H1 (cell line): ENCODE data around the gene ATP11A. TPM values are rescaled to one million over a fixed set of nuclear protein-coding genes. Genes with fewer than 3 reads are reported as not detected.

Experiments
- ATF3 ChIP-seq: IDR thresholded peaks from 2 replicates; pipeline ENCODE4 v1.6.1; 2011; ENCODE audit warnings: low read depth, mild to moderate bottlenecking, low read length; ENCODE audit not compliant: insufficient read depth
- CBX5 ChIP-seq: fragments of 300-800, 300-1000 bp; sonication (generic); IDR thresholded peaks from 2 replicates; pipeline ENCODE4 v1.7.1; 2016; ENCODE audit warnings: antibody characterized with exemption, low read length, low read depth
- CBX8 ChIP-seq: fragments of 300-800, 300-1000 bp; sonication (generic); IDR thresholded peaks from 2 replicates; pipeline ENCODE4 v1.7.1; 2016; ENCODE audit warnings: low read depth, low read length, borderline replicate concordance
- CHD1 ChIP-seq: IDR thresholded peaks from 2 replicates; pipeline ENCODE4 v1.6.1; 2012; ENCODE audit warnings: low read depth, low read length, improper control_type of control experiment
- CHD7 ChIP-seq: fragments of 300-600 bp; sonication (generic); IDR thresholded peaks from 2 replicates; pipeline ENCODE4 v1.7.1; 2012; ENCODE audit warnings: low read length, moderate library complexity, mild to moderate bottlenecking, inconsistent platforms; ENCODE audit not compliant: insufficient replicate concordance
- CTBP2 ChIP-seq: IDR thresholded peaks from 2 replicates; pipeline ENCODE4 v1.7.0; 2011; ENCODE audit warnings: borderline replicate concordance, mild to moderate bottlenecking, moderate library complexity, mixed read lengths, low read length; ENCODE audit not compliant: insufficient read depth, insufficient read length
- GABPA ChIP-seq: IDR thresholded peaks from 2 replicates; pipeline ENCODE4 v1.6.1; 2011; ENCODE audit warnings: mild to moderate bottlenecking, low read length, moderate library complexity, borderline replicate concordance; ENCODE audit not compliant: insufficient read depth
- JUN ChIP-seq: IDR thresholded peaks from 2 replicates; pipeline ENCODE4 v1.6.1; 2011; ENCODE audit warnings: low read depth, mild to moderate bottlenecking, improper control_type of control experiment, low read length
- MAX ChIP-seq: IDR thresholded peaks from 2 replicates; pipeline ENCODE4 v1.6.1; 2012; ENCODE audit warnings: inconsistent platforms
- SIRT6 ChIP-seq: IDR thresholded peaks from one replicate; pipeline ENCODE4 v1.7.1; 2012; ENCODE audit warnings: low read length, inconsistent platforms
- SRF ChIP-seq: IDR thresholded peaks from 2 replicates; pipeline ENCODE4 v1.6.1; 2011; ENCODE audit warnings: mild to moderate bottlenecking, low read depth, low read length, moderate library complexity
- TCF12 ChIP-seq: IDR thresholded peaks from 2 replicates; pipeline ENCODE4 v1.6.1; 2011; ENCODE audit warnings: low read depth, mild to moderate bottlenecking, low read length
- polyA plus RNA-seq, 7 experiments: library from polyadenylated mRNA; depleted of rRNA in 3 of 7; stranded (reverse) in 5 of 7; unstranded in 2 of 7; fragments of >200 nt in 5 of 7; fragments of 200-250 nt in 2 of 7; gene quantifications; 1 replicate in 5 of 7; 2 replicates in 1 of 7; 4 replicates in 1 of 7; pipeline versions ENCODE4 v1.2.1 to v1.2.3, GENCODE V29; 2011 to 2013; ENCODE audit warnings: missing spikeins in 2 of 7, mixed read lengths in 2 of 7
- total RNA-seq: library from RNA; stranded (reverse); fragmentation: NEBNext Ultra II Directional; extraction: Animal tissue kit (Norgen Biotek cat#: 25700); gene quantifications from 2 replicates; pipeline ENCODE4 v1.2.1, GENCODE V29; 2021

Gene ATP11A
- total and polyA plus RNA-seq, 2 of the 8 experiments (the other 6 are each of a cell fraction or from before 2014, with no cell fraction given), result 28.8 to 72.9 TPM

- TF ChIP-seq CHD7, result no peak
- no peak for TF ChIP-seq SRF
- no peak for TF ChIP-seq CBX8
- TF ChIP-seq CTBP2, result no peak
- TF ChIP-seq SIRT6, result no peak
- TF ChIP-seq TCF12, result no peak
- no peak for TF ChIP-seq CHD1
- TF ChIP-seq CBX5, result no peak
- no peak for TF ChIP-seq GABPA
- TF ChIP-seq JUN, result no peak
- TF ChIP-seq ATF3, result no peak
- no peak for TF ChIP-seq MAX
These were observed 120.8 kb downstream of the ATP11A start (continued) for GRCh38 chr13:112810608-112811007.
